Uterus (tissue), 2 donors: ENCODE results near the gene LDLRAD4.

Experiments used
- POLR2A ChIP-seq, 2 donors: fragments of 450-650 bp; IDR thresholded peaks; one replicate each; pipeline ENCODE4 v1.6.1; 2016; ENCODE audit warnings: antibody characterized with exemption in 2 of 2, mild to moderate bottlenecking in 1 of 2, moderate library complexity in 1 of 2
- TF ChIP-seq, protein P1 (sequence below), 4 experiments: fragments of 200-600 bp in 2 of 4; fragments of 450-650 bp in 2 of 4; sonication (generic) in 2 of 4; IDR thresholded peaks; one replicate each; pipeline ENCODE4 v1.5.1; 2016 to 2019; ENCODE audit warnings: antibody characterized with exemption in 4 of 4, mild to moderate bottlenecking in 2 of 4, moderate library complexity in 1 of 4

DNA sequence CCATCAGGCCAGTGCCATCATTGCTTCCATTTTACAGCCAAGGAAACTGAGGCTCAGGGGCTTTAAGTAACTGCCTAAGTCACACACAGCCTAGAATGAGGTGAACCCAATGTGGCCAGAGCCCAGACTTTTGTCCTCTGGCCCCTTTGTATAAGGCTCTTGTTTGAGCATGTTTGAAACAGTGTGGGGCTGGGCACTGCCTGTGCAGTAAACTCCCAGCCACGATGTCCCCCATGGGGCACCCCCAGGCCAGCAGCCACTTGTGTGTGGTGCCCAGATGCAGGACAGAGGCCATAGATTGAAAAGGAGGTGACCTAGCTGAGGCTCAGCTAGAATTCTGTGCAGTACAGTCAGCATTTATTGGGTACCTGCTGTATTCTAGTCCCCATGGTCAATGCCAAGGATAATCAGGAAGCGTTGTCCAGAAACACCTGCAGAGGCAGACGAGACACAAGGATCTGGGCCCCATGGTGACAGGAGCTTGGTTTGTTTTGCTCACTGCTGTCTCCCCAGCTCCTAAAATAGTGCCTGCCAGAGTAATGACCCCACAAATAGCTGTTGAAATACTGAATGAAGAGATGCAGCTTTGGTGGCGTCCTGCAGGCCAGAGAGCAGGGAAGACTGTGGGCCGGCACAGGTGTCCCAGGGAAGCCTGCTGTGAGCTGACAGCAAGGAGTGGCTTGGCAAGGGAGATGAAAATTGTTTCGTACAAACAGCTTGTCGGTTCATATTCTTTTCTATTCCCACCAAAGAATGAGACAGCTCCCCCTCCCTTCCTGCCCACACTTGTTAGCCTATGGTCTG is 160.7 kb downstream of the LDLRAD4 start:
- TF ChIP-seq, protein P1, sequence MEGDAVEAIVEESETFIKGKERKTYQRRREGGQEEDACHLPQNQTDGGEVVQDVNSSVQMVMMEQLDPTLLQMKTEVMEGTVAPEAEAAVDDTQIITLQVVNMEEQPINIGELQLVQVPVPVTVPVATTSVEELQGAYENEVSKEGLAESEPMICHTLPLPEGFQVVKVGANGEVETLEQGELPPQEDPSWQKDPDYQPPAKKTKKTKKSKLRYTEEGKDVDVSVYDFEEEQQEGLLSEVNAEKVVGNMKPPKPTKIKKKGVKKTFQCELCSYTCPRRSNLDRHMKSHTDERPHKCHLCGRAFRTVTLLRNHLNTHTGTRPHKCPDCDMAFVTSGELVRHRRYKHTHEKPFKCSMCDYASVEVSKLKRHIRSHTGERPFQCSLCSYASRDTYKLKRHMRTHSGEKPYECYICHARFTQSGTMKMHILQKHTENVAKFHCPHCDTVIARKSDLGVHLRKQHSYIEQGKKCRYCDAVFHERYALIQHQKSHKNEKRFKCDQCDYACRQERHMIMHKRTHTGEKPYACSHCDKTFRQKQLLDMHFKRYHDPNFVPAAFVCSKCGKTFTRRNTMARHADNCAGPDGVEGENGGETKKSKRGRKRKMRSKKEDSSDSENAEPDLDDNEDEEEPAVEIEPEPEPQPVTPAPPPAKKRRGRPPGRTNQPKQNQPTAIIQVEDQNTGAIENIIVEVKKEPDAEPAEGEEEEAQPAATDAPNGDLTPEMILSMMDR (IDR thresholded peaks at IDR 0.05) = no peak
- no peak for TF ChIP-seq POLR2A (IDR thresholded peaks at IDR 0.05)
